Subcutaneous preadipocyte (primary cell): ENCODE results near the gene FOXD4L5. TPM values are rescaled to one million over a fixed set of nuclear protein-coding genes. Genes with fewer than 3 reads are reported as not detected.

Experiments
- small RNA-seq: library from RNA; depleted of rRNA; stranded (forward); fragments of <200 nt; gene quantifications from one replicate; pipeline ENCODE3, GENCODE V24; 2012
- total RNA-seq: library from RNA; depleted of rRNA; stranded (reverse); fragments of >200 nt; gene quantifications from 2 replicates; pipeline ENCODE4 v1.2.3, GENCODE V29; 2012

Gene FOXD4L5
- not detected in 2 replicates for total RNA-seq

GRCh38 chr9:65285109-65285508 is at the start of gene FOXD4L5:
Gene FOXD4L5, minus strand, starts transcription at chr9:65285209. Its CDS starts 832 bp downstream, at chr9:65284377.

Small RNAs within 50 kb of the gene (small RNA-seq; reads per million reads assigned to genes)
- not detected for gene IGKV1OR9-1
